K562 (cell line): ENCODE measurements around the gene C9orf50. TPM values are rescaled to one million over a fixed set of nuclear protein-coding genes. Genes with fewer than 3 reads are reported as not detected.

Source experiments
- AFF1 ChIP-seq, 2 experiments: fragments of 450-650 bp; IDR thresholded peaks; 2 replicates each; pipeline ENCODE4 v1.6.1; 2018; ENCODE audit warnings: mild to moderate bottlenecking in 2 of 2, low read depth in 1 of 2; ENCODE audit not compliant: partially characterized antibody in 2 of 2
- ELF1 ChIP-seq: fragments of 200-800 bp; sonication (Bioruptor generic); IDR thresholded peaks from 2 replicates; pipeline ENCODE4 v1.6.1; 2016; ENCODE audit warnings: missing genetic modification characterization, missing compliant biosample characterization
- GABPB2 ChIP-seq: fragments of 250-450 bp; sonication (Bioruptor Pico); conservative IDR thresholded peaks from 2 replicates; pipeline ENCODE4 v1.5.1; 2021; ENCODE audit warnings: mild to moderate bottlenecking
- HDAC8 ChIP-seq: fragments of 450-650 bp; IDR thresholded peaks from 2 replicates; pipeline ENCODE4 v1.6.1; 2016; ENCODE audit warnings: mild to moderate bottlenecking, missing genetic modification characterization, moderate library complexity, missing compliant biosample characterization
- HMG20B ChIP-seq: fragments of 250-450 bp; sonication (Bioruptor Pico); IDR thresholded peaks from 2 replicates; pipeline ENCODE4 v1.5.0; 2021; ENCODE audit warnings: mild to moderate bottlenecking
- POLR3G ChIP-seq: IDR thresholded peaks from 2 replicates; pipeline ENCODE4 v1.6.1; 2011; ENCODE audit not compliant: insufficient read length, insufficient replicate concordance; ENCODE audit errors: extremely low read depth
- SPI1 ChIP-seq: IDR thresholded peaks from 2 replicates; pipeline ENCODE4 v1.6.1; 2011; ENCODE audit warnings: low read depth, low read length, control low read depth, borderline replicate concordance
- SRSF1 ChIP-seq: fragments of 200-400 bp; formaldehyde crosslinking; IDR thresholded peaks from 2 replicates; pipeline ENCODE4 v1.6.1; 2017; ENCODE audit warnings: mild to moderate bottlenecking, low read depth, low read length, moderate library complexity
- TFE3 ChIP-seq: fragments of 450-650 bp; formaldehyde crosslinking; IDR thresholded peaks from 2 replicates; pipeline ENCODE4 v1.4.0; 2020; ENCODE audit warnings: mild to moderate bottlenecking, mixed read lengths
- ZFPM2 ChIP-seq: fragments of 250-450 bp; sonication (Bioruptor Pico); IDR thresholded peaks from 2 replicates; pipeline ENCODE4 v1.5.1; 2022; ENCODE audit warnings: mild to moderate bottlenecking
- ZNF512 ChIP-seq: IDR thresholded peaks from 2 replicates; pipeline ENCODE4 v1.6.1; 2016; ENCODE audit warnings: missing genetic modification characterization, missing compliant biosample characterization
- ZNF75A ChIP-seq: fragments of 450-650 bp; formaldehyde crosslinking; IDR thresholded peaks from 2 replicates; pipeline ENCODE4 v1.4.0; 2020; ENCODE audit warnings: mild to moderate bottlenecking
- ZNF780A ChIP-seq: fragments of 250-450 bp; sonication (Bioruptor Pico); IDR thresholded peaks from 2 replicates; pipeline ENCODE4 v1.5.0; 2021; ENCODE audit warnings: mild to moderate bottlenecking
- polyA plus RNA-seq, 8 experiments: library from polyadenylated mRNA; depleted of rRNA in 4 of 8; stranded (reverse) in 5 of 8; unstranded in 3 of 8; fragments of >200 nt; fragmentation: Nextera tagmentation in 2 of 8; fragmentation: Illumina TruSeq in 1 of 8; extraction: Ambion mirVana in 2 of 8; extraction: Trizol in 1 of 8; gene quantifications; 2 replicates each; pipeline versions ENCODE4 v1.2.1 to v1.2.3, GENCODE V29; 2011 to 2014; ENCODE audit warnings: inconsistent platforms in 1 of 8, missing spikeins in 1 of 8
- total RNA-seq, 7 experiments: library from RNA; depleted of rRNA in 6 of 7; stranded (reverse); fragments of >200 nt in 6 of 7; fragmentation: Illumina TruSeq in 2 of 7; extraction: Trizol in 2 of 7; gene quantifications; 2 replicates each; pipeline versions ENCODE4 v1.2.1 to v1.2.3, GENCODE V29; 2011 to 2021; ENCODE audit warnings: low replicate concordance in 1 of 7
- TF ChIP-seq, protein P1 (sequence below): sonication (generic); formaldehyde crosslinking; IDR thresholded peaks from 2 replicates; pipeline ENCODE4 v1.4.0; 2020; ENCODE audit warnings: mild to moderate bottlenecking, missing genetic modification reagents
- TF ChIP-seq, protein P2 (sequence below): fragments of 250-450 bp; sonication (Bioruptor Pico); IDR thresholded peaks from 2 replicates; pipeline ENCODE4 v1.8.0; 2022; ENCODE audit warnings: moderate library complexity, mild to moderate bottlenecking, inconsistent platforms

Gene C9orf50
- total and polyA plus RNA-seq, 9 of the 15 experiments (the other 6 are each of a cell fraction or from before 2014, with no cell fraction given): not detected

- TF ChIP-seq AFF1 (IDR thresholded peaks at IDR 0.05; ENCODE audit: low read depth in 1 of 2, partially characterized antibody in 2 of 2): no peak
- no peak for TF ChIP-seq HDAC8 (tag)
- no peak for TF ChIP-seq GABPB2 (CRISPR knock-in tag)
- TF ChIP-seq SPI1: 0 out of 2 replicates have a peak, but pooled peaks have one; percentile 3
- TF ChIP-seq, protein P1, sequence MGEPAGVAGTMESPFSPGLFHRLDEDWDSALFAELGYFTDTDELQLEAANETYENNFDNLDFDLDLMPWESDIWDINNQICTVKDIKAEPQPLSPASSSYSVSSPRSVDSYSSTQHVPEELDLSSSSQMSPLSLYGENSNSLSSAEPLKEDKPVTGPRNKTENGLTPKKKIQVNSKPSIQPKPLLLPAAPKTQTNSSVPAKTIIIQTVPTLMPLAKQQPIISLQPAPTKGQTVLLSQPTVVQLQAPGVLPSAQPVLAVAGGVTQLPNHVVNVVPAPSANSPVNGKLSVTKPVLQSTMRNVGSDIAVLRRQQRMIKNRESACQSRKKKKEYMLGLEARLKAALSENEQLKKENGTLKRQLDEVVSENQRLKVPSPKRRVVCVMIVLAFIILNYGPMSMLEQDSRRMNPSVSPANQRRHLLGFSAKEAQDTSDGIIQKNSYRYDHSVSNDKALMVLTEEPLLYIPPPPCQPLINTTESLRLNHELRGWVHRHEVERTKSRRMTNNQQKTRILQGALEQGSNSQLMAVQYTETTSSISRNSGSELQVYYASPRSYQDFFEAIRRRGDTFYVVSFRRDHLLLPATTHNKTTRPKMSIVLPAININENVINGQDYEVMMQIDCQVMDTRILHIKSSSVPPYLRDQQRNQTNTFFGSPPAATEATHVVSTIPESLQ (CRISPR knock-in tag): no peak
- TF ChIP-seq TFE3 (CRISPR knock-in tag): no peak
- no peak for TF ChIP-seq SRSF1
- no peak for TF ChIP-seq ZNF512 (tag)
- no peak for TF ChIP-seq HMG20B
- TF ChIP-seq ZNF780A: no peak
- peak; percentile 83 for TF ChIP-seq ELF1
- TF ChIP-seq, protein P2, sequence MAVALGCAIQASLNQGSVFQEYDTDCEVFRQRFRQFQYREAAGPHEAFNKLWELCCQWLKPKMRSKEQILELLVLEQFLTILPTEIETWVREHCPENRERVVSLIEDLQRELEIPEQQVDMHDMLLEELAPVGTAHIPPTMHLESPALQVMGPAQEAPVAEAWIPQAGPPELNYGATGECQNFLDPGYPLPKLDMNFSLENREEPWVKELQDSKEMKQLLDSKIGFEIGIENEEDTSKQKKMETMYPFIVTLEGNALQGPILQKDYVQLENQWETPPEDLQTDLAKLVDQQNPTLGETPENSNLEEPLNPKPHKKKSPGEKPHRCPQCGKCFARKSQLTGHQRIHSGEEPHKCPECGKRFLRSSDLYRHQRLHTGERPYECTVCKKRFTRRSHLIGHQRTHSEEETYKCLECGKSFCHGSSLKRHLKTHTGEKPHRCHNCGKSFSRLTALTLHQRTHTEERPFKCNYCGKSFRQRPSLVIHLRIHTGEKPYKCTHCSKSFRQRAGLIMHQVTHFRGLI (CRISPR knock-in tag): no peak
- 0 out of 2 replicates have a peak, but pooled peaks have one; percentile 12 for TF ChIP-seq ZNF75A (CRISPR knock-in tag)
- TF ChIP-seq ZFPM2 (CRISPR knock-in tag): no peak
- TF ChIP-seq POLR3G: no peak
Measured at GRCh38 chr9:129641750-129642585, 21.1 kb upstream of the C9orf50 start, which contains the start of gene ASB6 (continued).
